NCI-H748 (cell line): ENCODE data around the gene TTR.
A peak's percentile ranks its signal among the peaks of the same experiment; 100 is the strongest.

Experiments used
- DNase-seq: peaks from one replicate; lab custom pipeline; 2025; ENCODE audit not compliant: unreplicated experiment; lab: John Stamatoyannopoulos, UW

The TTR gene

GRCh38 chr18:31612124-31612523 is 20.4 kb downstream of the TTR start:
- no peak for DNase-seq

- no peak for DNase-seq
Observed at GRCh38 chr18:31614044-31614443, 22.4 kb downstream of the TTR start.

GRCh38 chr18:31616586-31616985 is 24.9 kb downstream of the TTR start:
- DNase-seq: no peak

GRCh38 chr18:31617031-31617717 is 25.5 kb downstream of the TTR start:
- DNase-seq: peak; percentile 30

GRCh38 chr18:31618801-31619200 is 27.1 kb downstream of the TTR start:
- no peak for DNase-seq

GRCh38 chr18:31619291-31619690 is 27.6 kb downstream of the TTR start:
- no peak for DNase-seq

GRCh38 chr18:31624892-31625640 is 33.4 kb downstream of the TTR start:
- DNase-seq: no peak

- DNase-seq: no peak
Observed at GRCh38 chr18:31626409-31626808, 34.7 kb downstream of the TTR start.

- DNase-seq: no peak
Observed at GRCh38 chr18:31630549-31630948, 38.9 kb downstream of the TTR start.

GRCh38 chr18:31631526-31631925 is 39.8 kb downstream of the TTR start:
- DNase-seq: no peak

GRCh38 chr18:31632356-31632755 is 40.7 kb downstream of the TTR start:
- no peak for DNase-seq

- no peak for DNase-seq
Observed at GRCh38 chr18:31633392-31634330, 42.0 kb downstream of the TTR start.

GRCh38 chr18:31634331-31634713 is 42.6 kb downstream of the TTR start:
- no peak for DNase-seq

- no peak for DNase-seq
Observed at GRCh38 chr18:31636387-31636786, 44.7 kb downstream of the TTR start.

- DNase-seq: no peak
Observed at GRCh38 chr18:31637445-31637844, 45.8 kb downstream of the TTR start.

GRCh38 chr18:31643003-31643402 is 51.3 kb downstream of the TTR start:
- no peak for DNase-seq

- DNase-seq: no peak
Observed at GRCh38 chr18:31645411-31645810, 53.7 kb downstream of the TTR start.

GRCh38 chr18:31646332-31647126 is 54.9 kb downstream of the TTR start:
- no peak for DNase-seq

GRCh38 chr18:31647127-31647753 is 55.6 kb downstream of the TTR start:
- DNase-seq: no peak
